Activated CD8-positive, alpha-beta T cell treated with anti-CD3 and anti-CD28 coated beads, Interleukin-2, amount 10 ng/mL, durations not matched to agents 7 days and 5 days (primary cell): ENCODE data around the gene FUT6. TPM values are rescaled to one million over a fixed set of nuclear protein-coding genes. Genes with fewer than 3 reads are reported as not detected.
"Not testable (repeated sequence)": the region's sequence is repeated elsewhere in the genome, so short reads cannot be mapped to it uniquely, and the experiment has no call there.

Experiments used
- ATAC-seq: fragments of 150-1000 bp; cut with Tn5 transposase; one replicate; pipeline ENCODE4 v1.10.0; 2021; ENCODE audit warnings: moderate library complexity
- CTCF ChIA-PET: fragments of 350-600 bp; sonication (Branson Sonifier 250); formaldehyde crosslinking; loops from one replicate; lab custom pipeline; 2021; ENCODE audit warnings: antibody characterized with exemption; lab: Charles Lee
- POLR2A ChIA-PET: fragments of 350-600 bp; sonication (Branson Sonifier 250); formaldehyde crosslinking; loops from one replicate; lab custom pipeline; 2021; ENCODE audit warnings: antibody characterized with exemption; lab: Charles Lee
- DNase-seq: peaks from one replicate; pipeline ENCODE4 v3.0.0-alpha.2; 2020
- H3K27ac Mint-ChIP-seq: one replicate; pipeline ENCODE4 v1.8.0; 2021; ENCODE audit warnings: mild to moderate bottlenecking, mixed read lengths
- H3K27me3 Mint-ChIP-seq: one replicate; pipeline ENCODE4 v1.8.0; 2021; ENCODE audit warnings: low read depth, mixed read lengths
- H3K36me3 Mint-ChIP-seq: one replicate; pipeline ENCODE4 v1.8.0; 2021; ENCODE audit warnings: low read depth, mixed read lengths
- H3K4me1 Mint-ChIP-seq: one replicate; pipeline ENCODE4 v1.8.0; 2021; ENCODE audit warnings: low read depth, mixed read lengths
- H3K4me3 Mint-ChIP-seq: one replicate; pipeline ENCODE4 v1.8.0; 2021; ENCODE audit warnings: mild to moderate bottlenecking, mixed read lengths
- H3K9me3 Mint-ChIP-seq: one replicate; pipeline ENCODE4 v1.8.0; 2022; ENCODE audit warnings: mixed read lengths; ENCODE audit not compliant: insufficient read depth
- total RNA-seq, 2 experiments: library from RNA; stranded (reverse); gene quantifications; one replicate each; pipeline ENCODE4 v1.2.3, GENCODE V29; 2021

The FUT6 gene
- total RNA-seq, 2 experiments from 2014 or later, result 0.16 to 0.18 TPM

- Mint-ChIP-seq H3K9me3 (no peaks in the 10 kb centered on the region), H3K27me3 (no peaks in the 10 kb centered on the region), H3K4me1 (peaks cover 6% of the 10 kb centered on the region), H3K27ac (no peak within 1 kb of the TSS), H3K36me3 (no peaks in the 10 kb centered on the region), H3K4me3 (no peak within 1 kb of the TSS)
- ChIA-PET POLR2A (no interaction called here), CTCF (interaction anchor here (0.7 kb wide), 1 partner anchor 145 kb away, joined by 4 read pairs; no protein-coding TSS in a partner anchor)
- ATAC-seq (no peak), DNase-seq (no peak)
These were observed 11.8 kb upstream of the FUT6 start, which contains the start of gene FUT3 for GRCh38 chr19:5851302-5851701. Gene FUT3, minus strand, starts transcription at chr19:5851449.

DNA sequence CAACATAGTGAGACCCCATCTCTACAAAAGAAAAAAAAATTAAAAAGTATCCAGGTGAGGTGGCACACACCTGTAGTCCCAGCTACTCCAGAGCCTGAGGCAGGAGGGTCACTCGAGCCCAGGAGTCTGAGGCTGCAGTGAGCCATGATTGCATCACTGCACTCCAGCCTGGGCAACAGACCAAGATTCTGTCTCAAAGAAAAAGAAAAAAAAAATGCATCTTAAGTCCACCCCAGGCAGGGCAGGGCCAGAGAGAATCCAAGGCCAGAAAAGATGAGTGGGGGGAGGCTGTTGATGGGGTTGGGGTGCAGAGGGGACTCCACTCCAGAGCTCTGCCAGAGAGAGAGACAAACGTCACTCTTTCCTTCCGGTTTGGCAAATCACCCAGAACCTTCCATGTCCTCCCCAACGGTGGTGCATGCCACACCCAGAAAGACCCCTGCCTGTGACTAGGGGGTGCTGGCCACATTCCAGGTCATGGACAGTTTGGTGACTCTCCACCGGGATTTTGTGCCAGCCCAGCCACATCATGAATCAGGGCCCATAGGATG is 11.3 kb upstream of the FUT6 start:
- DNase-seq (no peak), ATAC-seq (no peak)
- ChIA-PET CTCF (interaction anchor here (0.7 kb wide), 1 partner anchor 146 kb away, joined by 4 read pairs; no protein-coding TSS in a partner anchor), POLR2A (no interaction called here)
- Mint-ChIP-seq H3K36me3 (no peaks in the 10 kb centered on the region), H3K27me3 (no peaks in the 10 kb centered on the region), H3K27ac (no peak overlapping the region), H3K4me1 (peaks cover 6% of the 10 kb centered on the region), H3K4me3 (no peak overlapping the region), H3K9me3 (no peaks in the 10 kb centered on the region)

- POLR2A ChIA-PET, result no interaction called here
These were observed 10.7 kb upstream of the FUT6 start for GRCh38 chr19:5850189-5850588.

DNA sequence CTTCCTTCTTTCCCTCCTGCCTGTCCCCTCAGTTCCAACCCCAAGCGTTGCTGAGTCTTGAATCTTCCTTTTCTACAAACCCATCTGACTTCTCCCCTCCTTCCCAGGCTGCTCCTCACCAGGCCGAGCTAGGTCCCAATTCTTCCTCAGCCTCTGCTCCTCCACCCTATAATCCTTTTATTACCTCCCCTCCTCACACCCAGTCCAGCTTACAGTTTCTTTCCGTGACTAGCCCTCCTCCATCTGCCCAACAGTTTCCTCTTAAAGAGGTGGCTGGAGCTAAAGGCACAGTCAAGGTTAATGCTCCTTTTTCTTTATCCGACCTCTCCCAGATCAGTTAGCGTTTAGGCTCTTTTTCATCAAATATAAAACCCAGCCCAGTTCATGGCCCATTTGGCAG is 9.1 kb upstream of the FUT6 start:
- H3K27me3 Mint-ChIP-seq, H3K4me3 Mint-ChIP-seq, DNase-seq, H3K36me3 Mint-ChIP-seq, CTCF ChIA-PET, H3K27ac Mint-ChIP-seq, POLR2A ChIA-PET, H3K9me3 Mint-ChIP-seq, ATAC-seq, H3K4me1 Mint-ChIP-seq: not testable (repeated sequence)

More at GRCh38 chr19:5850189-5850588, 10.7 kb upstream of the FUT6 start:
- ATAC-seq (no peak), DNase-seq (no peak)
- CTCF ChIA-PET, result no interaction called here
- Mint-ChIP-seq H3K4me3 (no peak overlapping the region), H3K27ac (no peak overlapping the region), H3K9me3 (no peaks in the 10 kb centered on the region), H3K4me1 (peaks cover 6% of the 10 kb centered on the region), H3K36me3 (no peaks in the 10 kb centered on the region), H3K27me3 (no peaks in the 10 kb centered on the region)

GRCh38 chr19:5847846-5848245 is 8.3 kb upstream of the FUT6 start:
- H3K9me3 Mint-ChIP-seq, result not testable (repeated sequence)

GRCh38 chr19:5844456-5845433 is 5.2 kb upstream of the FUT6 start:
- DNase-seq (no peak), ATAC-seq (no peak)
- no peak overlapping the region for H3K4me3 Mint-ChIP-seq
- H3K9me3 Mint-ChIP-seq, result no peaks in the 10 kb centered on the region
- H3K27me3 Mint-ChIP-seq, result no peaks in the 10 kb centered on the region
- no peak overlapping the region for H3K27ac Mint-ChIP-seq
- peaks cover under 1% of the 10 kb centered on the region for H3K4me1 Mint-ChIP-seq
- H3K36me3 Mint-ChIP-seq, result no peaks in the 10 kb centered on the region
- CTCF ChIA-PET, result interaction anchor here (1.4 kb wide), 1 partner anchor 41 kb away, joined by 6 read pairs; no protein-coding TSS in a partner anchor
- POLR2A ChIA-PET, result no interaction called here

More at GRCh38 chr19:5847846-5848245, 8.3 kb upstream of the FUT6 start:
- ATAC-seq, H3K27me3 Mint-ChIP-seq, CTCF ChIA-PET, H3K27ac Mint-ChIP-seq, H3K4me3 Mint-ChIP-seq, H3K36me3 Mint-ChIP-seq, POLR2A ChIA-PET, H3K4me1 Mint-ChIP-seq, DNase-seq: not testable (repeated sequence)

GRCh38 chr19:5843295-5843927 is 3.9 kb upstream of the FUT6 start:
- POLR2A ChIA-PET, result no interaction called here
- ATAC-seq, result no peak

DNA sequence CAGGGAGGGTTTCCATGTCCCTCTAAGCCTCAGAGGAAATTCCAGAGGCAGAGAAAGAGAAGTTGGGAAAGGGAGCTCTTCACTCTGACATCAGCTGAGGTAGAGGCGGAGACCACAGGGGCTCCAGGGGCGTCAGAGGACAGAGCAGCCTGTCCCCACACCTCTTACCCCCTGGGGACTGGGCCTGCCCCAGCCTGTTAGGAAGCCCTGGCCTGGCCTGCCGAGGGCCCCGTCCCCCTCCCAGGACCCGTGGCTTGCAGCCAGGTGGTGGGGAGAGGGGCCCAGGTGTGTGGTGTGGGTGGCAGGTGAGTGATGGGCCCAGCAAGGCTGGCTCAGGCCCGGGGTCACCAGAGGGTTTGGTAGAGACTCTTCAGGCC is 2.2 kb upstream of the FUT6 start:
- H3K36me3 Mint-ChIP-seq, ATAC-seq, CTCF ChIA-PET, H3K27ac Mint-ChIP-seq, H3K9me3 Mint-ChIP-seq, POLR2A ChIA-PET, DNase-seq, H3K4me3 Mint-ChIP-seq, H3K27me3 Mint-ChIP-seq: not testable (repeated sequence)
- peaks cover 18% of the 10 kb centered on the region for H3K4me1 Mint-ChIP-seq

More at GRCh38 chr19:5843295-5843927, 3.9 kb upstream of the FUT6 start:
- no peak for DNase-seq
- Mint-ChIP-seq H3K36me3 (no peaks in the 10 kb centered on the region), H3K4me1 (peaks cover 13% of the 10 kb centered on the region), H3K9me3 (no peaks in the 10 kb centered on the region), H3K27ac (no peak overlapping the region), H3K27me3 (no peaks in the 10 kb centered on the region), H3K4me3 (no peak overlapping the region)
- CTCF ChIA-PET, result no interaction called here

- no peaks in the 10 kb centered on the region for H3K36me3 Mint-ChIP-seq
- peaks cover 18% of the 10 kb centered on the region for H3K4me1 Mint-ChIP-seq
- ChIA-PET POLR2A (no interaction called here), CTCF (no interaction called here)
- H3K27ac Mint-ChIP-seq, result no peak overlapping the region
- peaks cover 2% of the 10 kb centered on the region for H3K27me3 Mint-ChIP-seq
- no peaks in the 10 kb centered on the region for H3K9me3 Mint-ChIP-seq
- ATAC-seq (peak; percentile 21), DNase-seq (no peak)
- H3K4me3 Mint-ChIP-seq, result no peak overlapping the region
These were observed 993 bp downstream of the FUT6 start for GRCh38 chr19:5838353-5839064.

GRCh38 chr19:5837761-5838352 is 1.6 kb downstream of the FUT6 start:
- ATAC-seq (no peak), DNase-seq (no peak)
- peaks cover 2% of the 10 kb centered on the region for H3K27me3 Mint-ChIP-seq
- H3K27ac Mint-ChIP-seq, result no peak overlapping the region
- H3K36me3 Mint-ChIP-seq, result no peaks in the 10 kb centered on the region
- no peaks in the 10 kb centered on the region for H3K9me3 Mint-ChIP-seq
- H3K4me3 Mint-ChIP-seq, result no peak overlapping the region
- H3K4me1 Mint-ChIP-seq, result peaks cover 18% of the 10 kb centered on the region
- ChIA-PET CTCF (no interaction called here), POLR2A (no interaction called here)

DNA sequence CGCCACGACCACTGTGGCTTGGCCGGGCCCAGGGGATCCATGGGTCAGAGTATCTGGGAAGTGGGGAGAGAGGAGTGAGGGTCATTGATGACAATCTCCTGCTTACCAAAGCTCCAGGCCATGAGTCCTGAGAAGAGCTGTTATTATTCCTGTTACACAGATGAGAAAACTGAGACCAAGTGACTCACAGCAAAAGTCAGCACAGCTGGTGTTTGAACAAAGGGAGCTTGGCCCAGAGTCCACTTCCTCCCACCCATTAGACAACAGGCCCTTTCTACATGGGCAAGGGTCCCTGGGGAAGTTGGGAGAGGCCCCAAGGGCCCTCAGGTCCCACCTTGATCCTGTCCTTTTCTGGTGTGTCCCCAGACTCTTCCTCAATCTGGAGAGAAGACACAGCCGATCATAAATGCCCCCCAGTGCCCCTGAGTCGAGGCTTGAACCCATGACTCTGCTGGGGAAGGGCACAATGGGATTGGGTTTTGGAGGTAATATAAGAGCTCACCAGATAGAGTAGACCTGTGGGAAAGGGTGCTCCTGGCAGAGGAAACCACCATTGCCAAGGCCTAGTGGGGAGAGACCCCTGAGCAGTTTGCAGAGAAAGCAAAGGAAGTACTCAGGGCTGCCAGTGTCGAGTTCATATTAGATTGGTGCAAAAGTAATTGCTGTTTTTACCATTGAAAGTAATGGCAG is 6.8 kb downstream of the FUT6 start:
- CTCF ChIA-PET, result no interaction called here

More for the DNA sequence above, 6.8 kb downstream of the FUT6 start:
- ATAC-seq (no peak), DNase-seq (no peak)
- Mint-ChIP-seq H3K27ac (no peak overlapping the region), H3K4me3 (no peak overlapping the region), H3K9me3 (no peaks in the 10 kb centered on the region), H3K36me3 (no peaks in the 10 kb centered on the region), H3K27me3 (peaks cover 2% of the 10 kb centered on the region), H3K4me1 (peaks cover 4% of the 10 kb centered on the region)
- POLR2A ChIA-PET, result no interaction called here
